Karpas-422 (cell line): Measurements from ENCODE around the gene SMYD4. TPM values are rescaled to one million over a fixed set of nuclear protein-coding genes. Genes with fewer than 3 reads are reported as not detected.

Experiments
- DNase-seq: peaks from one replicate; pipeline ENCODE4 v3.0.0-alpha.2; 2015
- H2AFZ ChIP-seq: fragments of 200-600 bp; sonication (generic); 2 replicates; pipeline ENCODE4 v1.6.1; 2014; ENCODE audit warnings: antibody characterized with exemption, low read length, mixed read lengths
- H3K27ac ChIP-seq: fragments of 200-600 bp; sonication (generic); 2 replicates; pipeline ENCODE4 v1.5.1; 2014; ENCODE audit warnings: mild to moderate bottlenecking, low read length, moderate library complexity
- H3K27me3 ChIP-seq: fragments of 200-600 bp; sonication (generic); 2 replicates; pipeline ENCODE4 v1.6.1; 2014; ENCODE audit warnings: low read length, mixed read lengths
- H3K36me3 ChIP-seq: fragments of 200-600 bp; sonication (generic); 2 replicates; pipeline ENCODE4 v1.6.1; 2014; ENCODE audit warnings: low read length, mixed read lengths; ENCODE audit not compliant: insufficient read depth
- H3K4me1 ChIP-seq: fragments of 200-600 bp; sonication (generic); 2 replicates; pipeline ENCODE4 v1.6.1; 2014; ENCODE audit warnings: mild to moderate bottlenecking, low read length, mixed read lengths
- H3K4me2 ChIP-seq: fragments of 200-600 bp; sonication (generic); 2 replicates; pipeline ENCODE4 v1.6.1; 2014; ENCODE audit warnings: low read length, low read depth, mild to moderate bottlenecking; ENCODE audit not compliant: poor library complexity, severe bottlenecking
- H3K4me3 ChIP-seq: fragments of 200-600 bp; sonication (generic); 2 replicates; pipeline ENCODE4 v1.5.1; 2014; ENCODE audit warnings: mild to moderate bottlenecking, antibody characterized with exemption, low read length, mixed read lengths
- H3K79me2 ChIP-seq: fragments of 200-600 bp; sonication (generic); 2 replicates; pipeline ENCODE4 v1.6.1; 2014; ENCODE audit warnings: mild to moderate bottlenecking, low read length, mixed read lengths
- H3K9ac ChIP-seq: fragments of 200-600 bp; sonication (generic); 2 replicates; pipeline ENCODE4 v1.6.0; 2014; ENCODE audit warnings: low read length
- H3K9me2 ChIP-seq: fragments of 200-600 bp; sonication (generic), shearing (Covaris generic); replicated peaks from 2 replicates; pipeline ENCODE4 v1.6.0; 2014; ENCODE audit warnings: mild to moderate bottlenecking, low read length, moderate library complexity; ENCODE audit not compliant: insufficient read depth
- H3K9me3 ChIP-seq: fragments of 300-700, 200-600 bp; sonication (generic); 2 replicates; pipeline ENCODE4 v1.6.1; 2014; ENCODE audit warnings: low read length, mixed read lengths
- H4K20me1 ChIP-seq: fragments of 200-600 bp; sonication (generic); 2 replicates; pipeline ENCODE4 v1.6.1; 2014; ENCODE audit warnings: mild to moderate bottlenecking, antibody characterized with exemption, low read length, low read depth; ENCODE audit not compliant: insufficient read depth
- total RNA-seq: library from RNA; depleted of rRNA; stranded (reverse); fragments of >200 nt; shearing (Covaris generic); gene quantifications from 2 replicates; pipeline ENCODE4 v1.2.3, GENCODE V29; 2014; ENCODE audit warnings: low replicate concordance

Gene SMYD4
- total RNA-seq, 1 experiment from 2014 or later: 13.9 TPM

DNA sequence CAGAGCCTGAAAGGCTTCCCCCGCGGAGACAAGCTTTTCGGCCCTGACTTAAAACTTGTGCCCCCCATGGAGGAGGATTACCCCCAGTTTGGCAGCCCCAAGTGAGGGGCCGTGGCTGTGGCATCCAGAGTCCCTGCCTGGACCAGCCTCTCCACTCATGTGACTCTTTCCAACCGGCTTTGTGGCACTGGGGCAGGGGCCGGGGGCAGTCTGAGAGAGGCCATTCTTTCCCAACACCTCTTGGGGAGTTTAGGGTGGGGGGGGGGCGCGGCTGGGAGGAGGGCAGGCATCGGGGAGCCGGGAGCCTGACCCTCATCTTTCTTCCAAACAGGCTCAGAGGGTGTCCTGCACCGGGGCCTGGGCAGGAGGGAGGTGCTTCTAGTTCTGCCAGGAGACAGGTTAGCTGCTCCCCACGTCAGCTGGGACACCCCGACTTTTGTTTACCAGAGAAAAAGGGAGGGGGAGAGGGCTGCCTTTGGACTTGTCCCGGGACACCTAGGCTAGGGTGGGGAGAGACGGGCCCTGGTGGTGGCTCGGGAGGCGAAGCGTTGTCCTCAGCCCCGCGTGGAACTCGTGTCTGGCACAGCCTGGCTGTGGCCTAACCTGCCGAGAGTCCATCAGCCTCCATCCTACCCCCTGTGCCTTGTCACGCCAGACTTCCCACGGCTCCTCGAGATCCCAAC, 75.1 kb downstream of the SMYD4 start:
- Histone ChIP-seq H4K20me1 (no peaks in the 10 kb centered on the region), H3K27me3 (no peaks in the 10 kb centered on the region), H3K9me2 (no peaks in the 10 kb centered on the region), H3K79me2 (no peaks in the 10 kb centered on the region), H3K4me1 (peaks cover 5% of the 10 kb centered on the region; the same call in 1 of the 2 replicates), H3K9ac (no peak overlapping the region), H3K4me2 (no peak overlapping the region), H3K4me3 (no peak overlapping the region), H3K27ac (no peak overlapping the region), H3K36me3 (no peaks in the 10 kb centered on the region), H3K9me3 (no peaks in the 10 kb centered on the region), H2AFZ (no peak overlapping the region)
- peak; percentile 37 for DNase-seq

DNA sequence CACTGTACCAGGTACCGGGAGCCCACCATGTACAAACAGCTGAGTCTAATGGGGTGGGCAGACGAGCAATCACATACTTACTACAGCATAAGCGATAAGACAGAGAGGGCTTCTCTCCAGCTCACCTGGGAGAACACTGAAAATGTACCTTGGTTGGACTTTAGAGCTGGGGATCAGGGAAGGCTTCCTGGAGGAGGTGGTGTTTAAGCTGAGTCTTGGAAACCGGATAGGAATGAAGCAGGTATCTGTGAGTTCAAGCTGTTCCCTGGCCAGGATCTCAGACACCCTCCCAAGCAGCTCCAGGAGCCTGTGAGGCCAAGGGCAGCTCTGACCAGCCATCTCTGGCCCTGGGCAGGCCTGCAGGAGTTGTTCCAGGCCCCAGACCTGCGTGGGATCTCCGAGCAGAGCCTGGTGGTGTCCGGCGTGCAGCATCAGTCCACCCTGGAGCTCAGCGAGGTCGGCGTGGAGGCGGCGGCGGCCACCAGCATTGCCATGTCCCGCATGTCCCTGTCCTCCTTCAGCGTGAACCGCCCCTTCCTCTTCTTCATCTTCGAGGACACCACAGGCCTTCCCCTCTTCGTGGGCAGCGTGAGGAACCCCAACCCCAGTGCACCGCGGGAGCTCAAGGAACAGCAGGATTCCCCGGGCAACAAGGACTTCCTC, 75.8 kb downstream of the SMYD4 start:
- no peaks in the 10 kb centered on the region for H3K79me2 ChIP-seq
- no peak overlapping the region for H3K27ac ChIP-seq
- no peaks in the 10 kb centered on the region for H3K9me2 ChIP-seq
- no peaks in the 10 kb centered on the region for H3K27me3 ChIP-seq
- H3K36me3 ChIP-seq: no peaks in the 10 kb centered on the region
- no peak overlapping the region for H2AFZ ChIP-seq
- no peaks in the 10 kb centered on the region for H4K20me1 ChIP-seq
- H3K9ac ChIP-seq: no peak overlapping the region
- H3K4me1 ChIP-seq: peaks cover 6% of the 10 kb centered on the region; the same call in 1 of the 2 replicates
- no peaks in the 10 kb centered on the region for H3K9me3 ChIP-seq
- H3K4me3 ChIP-seq: no peak overlapping the region
- DNase-seq: no peak
- H3K4me2 ChIP-seq: no peak overlapping the region

DNA sequence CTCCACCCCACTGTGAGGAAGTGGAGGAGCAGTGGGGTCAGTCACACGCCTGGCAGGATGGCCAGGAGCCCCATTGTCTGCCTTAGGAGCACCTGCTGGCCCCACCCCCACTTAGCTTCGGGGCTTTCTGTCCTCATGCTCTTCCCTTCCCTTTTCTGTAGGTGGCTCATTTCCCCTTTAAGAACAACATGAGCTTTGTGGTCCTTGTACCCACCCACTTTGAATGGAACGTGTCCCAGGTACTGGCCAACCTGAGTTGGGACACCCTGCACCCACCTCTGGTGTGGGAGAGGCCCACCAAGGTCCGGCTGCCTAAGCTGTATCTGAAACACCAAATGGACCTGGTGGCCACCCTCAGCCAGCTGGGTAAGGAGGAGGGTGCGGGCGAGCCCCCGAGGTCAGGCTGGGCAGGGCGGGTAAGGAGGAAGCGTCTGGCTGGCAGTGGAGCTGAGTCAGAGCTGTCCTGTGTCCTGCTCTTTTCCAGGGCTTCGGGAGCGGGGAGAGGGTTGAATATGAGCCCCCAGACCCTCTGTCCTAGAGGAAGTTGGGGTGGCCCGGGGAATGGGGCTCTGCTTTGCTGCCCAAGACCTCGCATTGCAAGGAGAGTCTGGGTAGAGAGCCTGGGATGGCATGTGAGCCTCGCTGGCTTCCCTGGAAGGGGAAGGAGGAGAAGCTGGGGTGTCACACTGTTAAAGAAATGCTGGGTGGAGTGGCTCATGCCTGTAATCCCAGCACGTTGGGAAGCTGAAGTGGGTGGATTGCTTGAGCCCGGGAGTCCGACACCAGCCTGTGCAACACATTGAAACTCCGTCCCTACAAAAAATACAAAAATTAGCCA, 77.1 kb downstream of the SMYD4 start:
- Histone ChIP-seq H3K9me2 (no peaks in the 10 kb centered on the region), H3K36me3 (no peaks in the 10 kb centered on the region), H3K27me3 (no peaks in the 10 kb centered on the region), H3K4me2 (no peak overlapping the region), H4K20me1 (no peaks in the 10 kb centered on the region), H3K79me2 (no peaks in the 10 kb centered on the region), H3K9ac (no peak overlapping the region), H2AFZ (no peak overlapping the region), H3K27ac (no peak overlapping the region), H3K9me3 (no peaks in the 10 kb centered on the region), H3K4me3 (no peak overlapping the region), H3K4me1 (peaks cover 6% of the 10 kb centered on the region; the same call in 1 of the 2 replicates)
- no peak for DNase-seq

DNA sequence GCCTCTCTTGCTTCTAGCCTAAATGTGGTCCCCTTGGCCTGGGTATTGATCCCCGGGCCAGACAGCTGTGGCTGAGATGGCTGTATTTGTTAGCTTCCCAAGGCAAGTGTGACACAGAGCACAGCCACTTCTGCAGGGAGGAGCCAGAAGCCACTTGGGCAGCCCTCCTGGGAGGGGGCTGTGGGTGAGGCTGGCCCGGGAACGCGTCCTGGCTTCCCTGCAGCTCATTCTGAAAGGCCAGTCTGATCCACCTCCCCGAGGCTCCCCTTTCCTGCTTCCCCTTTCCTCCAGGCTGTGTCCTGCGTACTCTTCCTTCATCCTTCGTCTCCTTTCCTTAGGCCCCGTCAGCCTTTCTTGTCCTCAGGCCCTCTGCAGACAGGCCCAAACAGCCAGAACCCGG, 79.1 kb downstream of the SMYD4 start:
- H3K9ac ChIP-seq: no peak overlapping the region
- H3K4me2 ChIP-seq: no peak overlapping the region
- H4K20me1 ChIP-seq: no peaks in the 10 kb centered on the region
- no peaks in the 10 kb centered on the region for H3K9me2 ChIP-seq
- H3K4me3 ChIP-seq: no peak overlapping the region
- H3K27me3 ChIP-seq: no peaks in the 10 kb centered on the region
- H3K4me1 ChIP-seq: peaks cover 6% of the 10 kb centered on the region; the same call in 1 of the 2 replicates
- DNase-seq: no peak
- H2AFZ ChIP-seq: no peak overlapping the region
- H3K36me3 ChIP-seq: no peaks in the 10 kb centered on the region
- H3K79me2 ChIP-seq: no peaks in the 10 kb centered on the region
- H3K27ac ChIP-seq: no peak overlapping the region
- H3K9me3 ChIP-seq: no peaks in the 10 kb centered on the region

DNA sequence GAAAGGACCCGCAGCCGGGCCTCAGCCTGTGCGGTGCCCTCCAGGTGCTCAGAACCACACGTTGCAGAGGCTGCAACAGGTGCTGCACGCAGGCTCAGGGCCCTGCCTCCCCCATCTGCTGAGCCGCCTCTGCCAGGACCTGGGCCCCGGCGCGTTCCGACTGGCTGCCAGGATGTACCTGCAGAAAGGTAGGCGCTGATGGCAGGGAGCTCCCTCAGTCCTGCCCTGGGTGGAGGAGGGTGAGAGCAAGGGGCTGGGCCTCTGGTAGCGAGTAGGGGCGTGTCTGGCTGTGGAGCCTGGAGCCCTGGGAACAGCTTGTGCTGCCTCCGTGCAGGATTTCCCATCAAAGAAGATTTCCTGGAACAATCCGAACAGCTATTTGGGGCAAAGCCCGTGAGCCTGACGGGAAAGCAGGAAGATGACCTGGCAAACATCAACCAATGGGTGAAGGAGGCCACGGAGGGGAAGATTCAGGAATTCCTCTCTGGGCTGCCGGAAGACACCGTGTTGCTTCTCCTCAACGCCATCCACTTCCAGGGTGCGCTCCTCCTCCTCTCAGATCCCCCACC, 82.6 kb downstream of the SMYD4 start:
- DNase-seq: no peak
- Histone ChIP-seq H3K4me2 (no peak overlapping the region), H3K27ac (no peak overlapping the region), H3K9me3 (no peaks in the 10 kb centered on the region), H3K79me2 (no peaks in the 10 kb centered on the region), H3K36me3 (no peaks in the 10 kb centered on the region), H3K4me3 (no peak overlapping the region), H4K20me1 (no peaks in the 10 kb centered on the region), H3K4me1 (peaks cover 3% of the 10 kb centered on the region; the same call in 1 of the 2 replicates), H3K9me2 (no peaks in the 10 kb centered on the region), H3K27me3 (no peaks in the 10 kb centered on the region), H2AFZ (no peak overlapping the region), H3K9ac (no peak overlapping the region)

DNA sequence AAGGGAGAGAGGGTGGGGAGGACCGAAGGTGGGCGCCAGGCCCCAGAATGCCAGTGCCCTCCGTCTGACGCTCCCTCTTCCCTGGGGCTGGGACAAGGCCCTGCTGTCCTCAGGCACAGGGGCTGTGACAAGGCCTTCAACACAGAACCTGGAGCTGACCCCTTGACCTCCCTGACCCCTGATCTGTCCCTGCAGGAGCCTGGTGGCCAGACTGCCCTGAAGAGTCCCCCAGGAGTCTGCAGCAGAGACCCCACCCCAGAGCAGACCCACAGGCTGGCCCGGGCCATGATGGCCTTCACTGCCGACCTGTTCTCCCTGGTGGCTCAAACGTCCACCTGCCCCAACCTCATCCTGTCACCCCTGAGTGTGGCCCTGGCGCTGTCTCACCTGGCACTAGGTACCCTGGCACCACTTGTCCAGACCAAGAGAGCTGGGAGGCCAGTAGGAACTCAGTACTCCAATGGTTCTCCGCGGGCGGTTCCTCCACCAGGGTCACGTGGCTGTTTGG, 84.1 kb downstream of the SMYD4 start:
- Histone ChIP-seq H4K20me1 (no peaks in the 10 kb centered on the region), H3K9me2 (no peaks in the 10 kb centered on the region), H3K4me3 (no peak overlapping the region), H3K9ac (no peak overlapping the region), H3K36me3 (no peaks in the 10 kb centered on the region), H3K4me2 (no peak overlapping the region), H3K27me3 (no peaks in the 10 kb centered on the region), H3K79me2 (no peaks in the 10 kb centered on the region), H3K27ac (no peak overlapping the region), H3K4me1 (peaks cover 3% of the 10 kb centered on the region; the same call in 1 of the 2 replicates), H2AFZ (no peak overlapping the region), H3K9me3 (no peaks in the 10 kb centered on the region)
- DNase-seq: peak; percentile 39

DNA sequence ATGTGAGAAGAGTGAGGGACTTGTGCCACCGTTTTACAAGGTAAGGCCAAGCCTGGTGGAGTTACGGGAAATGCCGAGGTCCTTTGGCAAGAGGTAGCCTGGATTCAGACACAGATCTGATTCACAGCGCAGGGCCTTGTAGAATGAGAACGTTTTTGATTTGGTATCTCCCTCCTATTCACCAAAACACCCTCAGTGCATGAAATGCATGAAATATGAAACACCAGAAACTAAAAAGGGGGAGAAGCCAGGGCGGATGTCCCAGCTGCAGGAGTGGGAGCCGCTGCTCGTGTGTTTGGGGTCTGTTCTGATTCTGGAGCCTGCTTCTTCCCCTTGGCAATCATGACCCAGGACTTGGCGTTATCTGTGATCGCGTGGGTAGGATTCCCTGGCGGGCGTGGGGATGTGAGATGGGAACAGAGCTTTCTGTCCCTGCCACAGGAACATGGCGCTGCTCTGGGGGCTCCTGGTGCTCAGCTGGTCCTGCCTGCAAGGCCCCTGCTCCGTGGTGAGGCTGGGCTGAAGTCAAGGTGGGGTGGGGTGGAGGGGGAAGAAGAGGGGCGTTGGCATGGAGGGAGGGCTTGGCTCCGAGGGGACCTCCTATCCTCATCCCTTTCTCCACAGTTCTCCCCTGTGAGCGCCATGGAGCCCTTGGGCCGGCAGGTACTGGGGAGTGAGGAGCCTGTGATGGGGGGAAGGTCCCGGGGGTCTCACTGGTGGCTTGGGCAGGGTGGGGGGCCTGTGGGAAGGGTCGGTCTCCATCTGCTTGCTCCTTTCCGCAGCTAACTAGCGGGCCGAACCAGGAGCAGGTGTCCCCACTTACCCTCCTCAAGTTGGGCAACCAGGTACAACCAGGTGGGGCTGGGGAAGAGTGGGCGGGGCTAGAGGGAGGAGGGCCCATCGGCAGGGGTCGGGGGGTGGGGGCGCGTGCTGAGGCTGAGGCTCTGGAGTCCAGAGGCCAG, 84.9 kb downstream of the SMYD4 start:
- no peak overlapping the region for H2AFZ ChIP-seq
- DNase-seq: peak; percentile 36
- no peaks in the 10 kb centered on the region for H3K36me3 ChIP-seq
- no peaks in the 10 kb centered on the region for H3K79me2 ChIP-seq
- H4K20me1 ChIP-seq: no peaks in the 10 kb centered on the region
- no peak overlapping the region for H3K9ac ChIP-seq
- H3K9me2 ChIP-seq: no peaks in the 10 kb centered on the region
- no peak overlapping the region for H3K4me3 ChIP-seq
- no peaks in the 10 kb centered on the region for H3K9me3 ChIP-seq
- H3K4me2 ChIP-seq: no peak overlapping the region
- no peak overlapping the region for H3K27ac ChIP-seq
- H3K4me1 ChIP-seq: peaks cover 3% of the 10 kb centered on the region; the same call in 1 of the 2 replicates
- no peaks in the 10 kb centered on the region for H3K27me3 ChIP-seq
